ENCODE data around the gene COQ8A. TPM values are rescaled to one million over a fixed set of nuclear protein-coding genes. Genes with fewer than 3 reads are reported as not detected.

The COQ8A gene
- total RNA-seq, 1 experiment from 2014 or later = 35.3 TPM

GRCh38 chr1:226937940-226938725 is 2.0 kb upstream of the COQ8A start (continued):
- TF ChIP-seq EZH2 (IDR thresholded peaks at IDR 0.05) = no peak
- TF ChIP-seq JUND (IDR thresholded peaks at IDR 0.05) = no peak
- no peak for TF ChIP-seq CEBPB (IDR thresholded peaks at IDR 0.05; ENCODE audit: low read depth)

GRCh38 chr1:226938903-226939437 is 1.1 kb upstream of the COQ8A start:
- intact Hi-C loops (cut with micrococcal nuclease) = loop anchor here (10.0 kb wide), 1 partner anchor 304 kb away; no protein-coding TSS in a partner anchor
- DNase-seq (ENCODE audit: low read depth, low spot score) = no peak
- BruUV-seq (replicated peaks) = no TSS peak
- Histone ChIP-seq H3K36me3 (ENCODE audit: control insufficient read depth in 1 of 2, insufficient read depth in 2 of 2, low read length in 2 of 2) (no peaks in the 10 kb centered on the region), H3K27ac (ENCODE audit: low read depth, low read length) (peak overlapping the region; percentile 87), H2AFZ (ENCODE audit: low read depth, low read length, poor library complexity, severe bottlenecking) (peak overlapping the region; percentile 55), H4K20me1 (ENCODE audit: insufficient read depth) (no peaks in the 10 kb centered on the region), H3K27me3 (ENCODE audit: insufficient read depth, low read length) (no peaks in the 10 kb centered on the region), H3K9me2 (ENCODE audit: insufficient read depth) (no peaks in the 10 kb centered on the region), H3K79me2 (ENCODE audit: insufficient read depth, low read length) (peaks cover 12% of the 10 kb centered on the region; the same call in 1 of the 2 replicates), H3K4me3 (replicated peaks in 1 of 2; ENCODE audit: low read depth in 1 of 2, low read length in 2 of 2) (peak overlapping the region; percentile 64 to 66), H3K4me2 (ENCODE audit: low read length) (peak overlapping the region; percentile 96), H3K9ac (ENCODE audit: low read length) (peak overlapping the region; percentile 82), H3K4me1 (ENCODE audit: control insufficient read depth in 1 of 2, insufficient read depth in 2 of 2, low read length in 2 of 2) (peaks cover 5 to 29% of the 10 kb centered on the region in 2 experiments), H3K9me3 (ENCODE audit: control insufficient read depth in 1 of 2, insufficient read depth in 1 of 2, low read depth in 1 of 2, low read length in 2 of 2) (0 out of 4 replicates have a peak, but pooled peaks cover 0 to 5% of the 10 kb centered on the region in 2 experiments)
- TF ChIP-seq JUND (IDR thresholded peaks at IDR 0.05) (no peak), FOSL1 (IDR thresholded peaks at IDR 0.05; ENCODE audit: low read depth) (no peak)
- ChIA-PET RAD21 (ENCODE audit: low non-redundant PET in 1 of 2, low total read pairs in 2 of 2, uncharacterized antibody in 2 of 2, unreplicated experiment in 2 of 2) (no interaction called here), POLR2A (interaction anchor here (0.6 kb wide), 1 partner anchor 9 kb away, joined by 3 read pairs; no protein-coding TSS in a partner anchor), CTCF (no interaction called here)
- ATAC-seq = no peak

- DNase-seq (ENCODE audit: low read depth, low spot score) (no peak), ATAC-seq (peak; percentile 35)
- peak overlapping the region; percentile 96 for H3K4me2 ChIP-seq (ENCODE audit: low read length)
- H3K9me2 ChIP-seq (ENCODE audit: insufficient read depth) = no peaks in the 10 kb centered on the region
- no peaks in the 10 kb centered on the region for H3K27me3 ChIP-seq (ENCODE audit: insufficient read depth, low read length)
- peak overlapping the region; percentile 64 to 66 for H3K4me3 ChIP-seq (replicated peaks in 1 of 2; ENCODE audit: low read depth in 1 of 2, low read length in 2 of 2)
- no peaks in the 10 kb centered on the region for H3K36me3 ChIP-seq (ENCODE audit: control insufficient read depth in 1 of 2, insufficient read depth in 2 of 2, low read length in 2 of 2)
- H3K9me3 ChIP-seq (ENCODE audit: control insufficient read depth in 1 of 2, insufficient read depth in 1 of 2, low read depth in 1 of 2, low read length in 2 of 2) = 0 out of 4 replicates have a peak, but pooled peaks cover 0 to 4% of the 10 kb centered on the region in 2 experiments
- ChIA-PET CTCF (no interaction called here), RAD21 (ENCODE audit: low non-redundant PET in 1 of 2, low total read pairs in 2 of 2, uncharacterized antibody in 2 of 2, unreplicated experiment in 2 of 2) (no interaction called here), POLR2A (interaction anchor here (0.6 to 0.8 kb wide), 2 partner anchors 9 to 49 kb away, joined by 3 read pairs; no protein-coding TSS in a partner anchor)
- peak overlapping the region; percentile 87 for H3K27ac ChIP-seq (ENCODE audit: low read depth, low read length)
- no peaks in the 10 kb centered on the region for H4K20me1 ChIP-seq (ENCODE audit: insufficient read depth)
- peak overlapping the region; percentile 55 for H2AFZ ChIP-seq (ENCODE audit: low read depth, low read length, poor library complexity, severe bottlenecking)
- peaks cover 5 to 29% of the 10 kb centered on the region in 2 experiments for H3K4me1 ChIP-seq (ENCODE audit: control insufficient read depth in 1 of 2, insufficient read depth in 2 of 2, low read length in 2 of 2)
- H3K9ac ChIP-seq (ENCODE audit: low read length) = peak overlapping the region; percentile 82
- peaks cover 12% of the 10 kb centered on the region; the same call in 1 of the 2 replicates for H3K79me2 ChIP-seq (ENCODE audit: insufficient read depth, low read length)
- intact Hi-C loops (cut with micrococcal nuclease) = loop anchor here (10.0 kb wide), 1 partner anchor 305 kb away; no protein-coding TSS in a partner anchor
- BruUV-seq (replicated peaks) = TSS peak; percentile 89
- TF ChIP-seq RAD21 (IDR thresholded peaks at IDR 0.05; ENCODE audit: low read depth) (no peak), TCF7L2 (IDR thresholded peaks at IDR 0.05; ENCODE audit: borderline replicate concordance, extremely low read depth, insufficient read depth, insufficient read length) (peak; percentile 11), YY1 (IDR thresholded peaks at IDR 0.05; ENCODE audit: extremely low read depth, insufficient replicate concordance, low read depth, low read length) (no peak), FOSL1 (IDR thresholded peaks at IDR 0.05; ENCODE audit: low read depth) (no peak), POLR2AphosphoS5 (IDR thresholded peaks at IDR 0.05; ENCODE audit: low read depth, low read length) (peak; percentile 92), POLR2A (IDR thresholded peaks at IDR 0.05; ENCODE audit: borderline replicate concordance, extremely low read depth, insufficient read depth, insufficient read length) (peak; percentile 96), SRF (IDR thresholded peaks at IDR 0.05; ENCODE audit: low read depth) (no peak), ATF3 (IDR thresholded peaks at IDR 0.05) (no peak), CTCF (IDR thresholded peaks at IDR 0.05 in 2 of 3, conservative IDR thresholded peaks at IDR 0.05 in 1 of 3; ENCODE audit: borderline replicate concordance in 1 of 3, insufficient read depth in 1 of 3, low read depth in 2 of 3, low read length in 2 of 3) (no peak), CEBPB (IDR thresholded peaks at IDR 0.05; ENCODE audit: low read depth) (no peak), ELF1 (IDR thresholded peaks at IDR 0.05; ENCODE audit: borderline replicate concordance, low read depth) (no peak)
These were observed 561 bp upstream of the COQ8A start for GRCh38 chr1:226939438-226940028.
